Lower leg skin (tissue), 4 donors: ENCODE results near the gene KRTAP1-3. TPM values are rescaled to one million over a fixed set of nuclear protein-coding genes. Genes with fewer than 3 reads are reported as not detected.

ENCODE experiments used
- DNase-seq, 2 donors: peaks; one replicate each; pipeline ENCODE4 v3.0.0-alpha.2; 2019; ENCODE audit warnings: low spot score in 2 of 2
- H3K4me3 ChIP-seq: fragments of 200-600 bp; sonication (generic); 2 replicates; pipeline ENCODE4 v1.5.1; 2017; ENCODE audit warnings: mild to moderate bottlenecking, low read depth; ENCODE audit not compliant: poor library complexity, severe bottlenecking
- POLR2A ChIP-seq, 2 donors: fragments of 450-650 bp; IDR thresholded peaks; one replicate each; pipeline ENCODE4 v1.6.1; 2016 to 2017; ENCODE audit warnings: antibody characterized with exemption in 2 of 2, mild to moderate bottlenecking in 1 of 2, moderate library complexity in 1 of 2
- WGBS, 2 donors: methylation state at CpG; one replicate each; pipeline ENCODE4 v1.1.5; 2018; 5-methylcytosine and 5-hydroxymethylcytosine counted together
- intact Hi-C: fragments of 100-400 bp; cut with DNase I; formaldehyde crosslinking; loops from one replicate; pipeline ENCODE4 v1.15.0; 2023; ENCODE audit warnings: low total_unique reads
- total RNA-seq, 4 donors: library from RNA; depleted of rRNA; stranded (reverse); fragments of >200 nt; gene quantifications; one replicate each; pipeline ENCODE4 v1.1.0, GENCODE V29; 2016
- TF ChIP-seq, protein P1 (sequence below), 3 donors: fragments of 450-650 bp; IDR thresholded peaks; one replicate each; pipeline ENCODE4 v1.5.1; 2016; ENCODE audit warnings: antibody characterized with exemption in 3 of 3, mild to moderate bottlenecking in 3 of 3, moderate library complexity in 2 of 3

KRTAP1-3 gene
- total RNA-seq, 4 donors from 2014 or later = 1.6 to 107 TPM; not detected in 2

DNA sequence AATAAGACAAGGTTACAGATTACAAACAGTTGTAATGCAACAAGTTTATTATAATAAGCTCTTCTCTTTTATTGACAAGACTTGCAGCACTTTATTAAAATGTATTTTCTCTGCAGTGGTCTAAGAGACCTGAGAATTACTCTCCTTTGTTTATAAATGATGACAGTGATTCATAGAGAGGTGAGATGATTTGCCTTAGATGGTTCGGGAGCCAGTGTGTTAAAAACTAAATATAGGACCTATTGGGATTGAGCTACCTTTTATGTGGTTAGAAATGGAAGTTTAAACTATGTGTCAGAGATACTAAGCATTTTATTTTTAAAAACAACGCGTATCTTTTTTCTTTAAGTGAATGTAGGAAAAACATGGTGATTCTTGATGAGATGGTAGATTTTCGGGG lies 37.8 kb downstream of the KRTAP1-3 start:
- TF ChIP-seq, protein P1, sequence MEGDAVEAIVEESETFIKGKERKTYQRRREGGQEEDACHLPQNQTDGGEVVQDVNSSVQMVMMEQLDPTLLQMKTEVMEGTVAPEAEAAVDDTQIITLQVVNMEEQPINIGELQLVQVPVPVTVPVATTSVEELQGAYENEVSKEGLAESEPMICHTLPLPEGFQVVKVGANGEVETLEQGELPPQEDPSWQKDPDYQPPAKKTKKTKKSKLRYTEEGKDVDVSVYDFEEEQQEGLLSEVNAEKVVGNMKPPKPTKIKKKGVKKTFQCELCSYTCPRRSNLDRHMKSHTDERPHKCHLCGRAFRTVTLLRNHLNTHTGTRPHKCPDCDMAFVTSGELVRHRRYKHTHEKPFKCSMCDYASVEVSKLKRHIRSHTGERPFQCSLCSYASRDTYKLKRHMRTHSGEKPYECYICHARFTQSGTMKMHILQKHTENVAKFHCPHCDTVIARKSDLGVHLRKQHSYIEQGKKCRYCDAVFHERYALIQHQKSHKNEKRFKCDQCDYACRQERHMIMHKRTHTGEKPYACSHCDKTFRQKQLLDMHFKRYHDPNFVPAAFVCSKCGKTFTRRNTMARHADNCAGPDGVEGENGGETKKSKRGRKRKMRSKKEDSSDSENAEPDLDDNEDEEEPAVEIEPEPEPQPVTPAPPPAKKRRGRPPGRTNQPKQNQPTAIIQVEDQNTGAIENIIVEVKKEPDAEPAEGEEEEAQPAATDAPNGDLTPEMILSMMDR (IDR thresholded peaks at IDR 0.05) = no peak
- TF ChIP-seq POLR2A (IDR thresholded peaks at IDR 0.05) = no peak
- 79 to 86% methylated on average over 4 of the region's 4 CpGs for WGBS, 2 donors
- no peak overlapping the region for H3K4me3 ChIP-seq
- no peak for DNase-seq
- intact Hi-C loops = no loop called here

DNA sequence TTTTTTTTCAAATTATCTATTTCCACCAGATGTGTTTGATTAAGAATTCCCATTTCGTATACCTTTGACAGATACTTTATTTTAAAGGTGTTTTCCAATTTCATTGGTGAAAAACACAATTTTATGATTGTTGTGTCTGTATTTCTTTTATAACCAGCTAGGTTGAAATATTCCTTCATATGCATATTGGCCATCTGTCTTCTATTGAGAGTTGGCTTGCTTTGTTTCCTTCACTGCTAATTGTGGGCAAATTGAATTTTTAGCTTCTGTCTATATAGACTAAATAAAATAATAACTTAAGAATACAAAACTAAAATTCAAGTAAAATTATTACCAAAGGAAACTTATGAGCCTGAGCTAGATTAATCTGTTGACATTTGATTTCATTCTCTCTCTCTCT lies 39.6 kb downstream of the KRTAP1-3 start:
- DNase-seq = no peak
- WGBS, 2 donors = 77 to 86% methylated on average over 1 of the region's 1 CpG
- H3K4me3 ChIP-seq = no peak overlapping the region
- intact Hi-C loops = no loop called here
- TF ChIP-seq POLR2A (IDR thresholded peaks at IDR 0.05) = no peak
- TF ChIP-seq, protein P1 (IDR thresholded peaks at IDR 0.05) = no peak

GRCh38 chr17:40993839-40994238 lies 40.8 kb downstream of the KRTAP1-3 start, which contains the start of gene KRTAP3-3:
TSS of gene KRTAP3-3 (minus strand) at chr17:40994164. CDS start at chr17:40994097, 67 bp downstream.
- H3K4me3 ChIP-seq = no peak within 1 kb of the TSS
- intact Hi-C loops = no loop called here
- TF ChIP-seq POLR2A (IDR thresholded peaks at IDR 0.05) = no peak
- TF ChIP-seq, protein P1 (IDR thresholded peaks at IDR 0.05) = no peak
- no peak for DNase-seq
- WGBS, 2 donors = 49 to 59% methylated on average over 4 of the region's 4 CpGs

DNA sequence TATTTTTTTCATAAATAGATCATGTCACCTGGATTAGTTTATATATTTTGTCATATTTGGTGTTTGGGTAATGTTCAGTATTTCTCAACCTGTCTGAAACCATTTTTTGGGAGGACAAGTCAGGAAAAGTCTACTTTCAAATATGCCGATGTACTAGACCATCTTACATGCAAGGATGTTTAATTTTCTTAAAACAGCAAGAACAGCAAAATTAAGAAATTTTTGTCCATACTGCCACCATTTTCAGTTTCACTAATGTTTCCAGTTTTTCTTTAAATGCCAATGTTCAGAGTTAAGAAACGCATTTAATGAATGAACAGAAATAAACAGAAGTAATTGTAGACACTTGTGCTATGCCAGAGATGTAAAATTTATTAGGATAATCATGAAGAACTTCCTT lies 41.6 kb downstream of the KRTAP1-3 start:
- no peak overlapping the region for H3K4me3 ChIP-seq
- no peak for DNase-seq
- intact Hi-C loops = no loop called here
- no peak for TF ChIP-seq POLR2A (IDR thresholded peaks at IDR 0.05)
- WGBS, 2 donors = 91 to 96% methylated on average over 2 of the region's 2 CpGs

- intact Hi-C loops = no loop called here
- no peak for DNase-seq
- WGBS, 2 donors = 82 to 84% methylated on average over 3 of the region's 3 CpGs
- TF ChIP-seq, protein P1 (IDR thresholded peaks at IDR 0.05) = no peak
- H3K4me3 ChIP-seq = no peak overlapping the region
Observed at GRCh38 chr17:40992666-40993065, 42.0 kb downstream of the KRTAP1-3 start.

DNA sequence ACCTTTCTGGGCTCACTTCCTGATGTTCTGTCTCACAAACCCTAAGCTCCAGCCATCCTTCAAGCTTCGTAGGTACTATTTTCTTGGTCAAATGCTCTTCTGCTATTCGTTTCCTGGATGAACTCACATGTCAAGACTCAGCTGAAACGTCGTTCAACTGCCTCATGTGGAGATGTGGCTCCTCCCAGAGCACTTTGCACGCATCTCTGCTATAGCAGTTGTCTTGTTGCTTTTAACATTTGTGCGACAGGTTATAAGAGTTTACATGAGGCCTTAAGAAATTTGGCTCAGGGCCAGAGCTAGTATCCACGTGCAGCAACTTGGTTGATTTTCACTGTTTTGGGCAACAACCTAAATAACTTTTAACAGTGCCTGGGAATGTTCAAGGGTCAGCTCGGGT lies 47.8 kb downstream of the KRTAP1-3 start:
- no peak overlapping the region for H3K4me3 ChIP-seq
- no peak for DNase-seq
- intact Hi-C loops = no loop called here
- TF ChIP-seq POLR2A (IDR thresholded peaks at IDR 0.05) = no peak
- TF ChIP-seq, protein P1 (IDR thresholded peaks at IDR 0.05) = no peak
- WGBS, 2 donors = 36 to 41% methylated on average over 8 of the region's 8 CpGs
